Body of pancreas (tissue), 4 donors: ENCODE data around the gene COL5A1. TPM values are rescaled to one million over a fixed set of nuclear protein-coding genes. Genes with fewer than 3 reads are reported as not detected.

Source experiments
- microRNA-seq, 2 donors: library from miRNA; unstranded; fragments of <30 nt; microRNA quantifications; one replicate each; pipeline ENCODE4, GENCODE V29; 2016; ENCODE audit warnings: borderline number of aligned reads in 2 of 2, borderline replicate concordance in 2 of 2
- small RNA-seq: library from RNA; depleted of rRNA; stranded (forward); fragments of <200 nt; gene quantifications from one replicate; pipeline ENCODE3, GENCODE V24; 2016
- total RNA-seq, 2 donors: library from RNA; depleted of rRNA; stranded (reverse); fragments of >200 nt; gene quantifications; one replicate each; pipeline ENCODE4 v1.1.0, GENCODE V29; 2016

Gene COL5A1
- total RNA-seq, 2 donors from 2014 or later: 7.0 to 14.5 TPM

Small RNA genes lying within 50 kb of the gene (microRNA-seq; reads per million reads assigned to microRNA genes)
- gene MIR3689A: 0 reads per million in 2 donors
- 0 reads per million in 2 donors for gene MIR3689B
- 0 reads per million in 2 donors for gene MIR3689C
- gene MIR3689D1: 0 reads per million in 2 donors
- 0 reads per million in 2 donors for gene MIR3689D2
- 0 reads per million in 2 donors for gene MIR3689E
- 0 reads per million in 2 donors for gene MIR3689F

Small RNA genes lying within 50 kb of the gene (small RNA-seq; reads per million reads assigned to genes)
- gene AL603650.1 (not detected), gene MIR3689A (not detected), gene MIR3689B (not detected), gene MIR3689C (not detected), gene MIR3689D1 (not detected), gene MIR3689D2 (not detected), gene MIR3689E (not detected), gene MIR3689F (not detected)

Other genes starting within 250 kb of the COL5A1 start
- gene FCN2, start 239.0 kb downstream of the COL5A1 start, total RNA-seq: not detected